NT2/D1 (cell line): ENCODE measurements around the gene FBXL22.

Experiments used
- DNase-seq: peaks from one replicate; pipeline ENCODE4 v3.0.0-alpha.2; 2011; ENCODE audit warnings: low read depth, low spot score
- H3K27me3 ChIP-seq: 2 replicates; pipeline ENCODE4 v1.6.0; 2011; ENCODE audit warnings: mild to moderate bottlenecking; ENCODE audit not compliant: insufficient read length, insufficient read depth
- H3K36me3 ChIP-seq: 2 replicates; pipeline ENCODE4 v1.6.1; 2011; ENCODE audit warnings: mild to moderate bottlenecking, low read length, mixed read lengths; ENCODE audit not compliant: insufficient read depth, insufficient read length
- H3K4me1 ChIP-seq: 2 replicates; pipeline ENCODE4 v1.5.1; 2011; ENCODE audit not compliant: insufficient read depth, insufficient read length
- H3K4me3 ChIP-seq: 2 replicates; pipeline ENCODE4 v1.5.1; 2011; ENCODE audit warnings: low read depth; ENCODE audit not compliant: insufficient read length
- H3K9ac ChIP-seq: 2 replicates; pipeline ENCODE4 v1.6.0; 2011; ENCODE audit warnings: low read depth; ENCODE audit not compliant: insufficient read length
- H3K9me3 ChIP-seq: 2 replicates; pipeline ENCODE4 v1.5.1; 2011; ENCODE audit warnings: mild to moderate bottlenecking, low read length; ENCODE audit not compliant: insufficient read depth
- SUZ12 ChIP-seq: IDR thresholded peaks from 2 replicates; pipeline ENCODE4 v1.6.1; 2011; ENCODE audit not compliant: insufficient read length, insufficient read depth; ENCODE audit errors: extremely low read depth
- YY1 ChIP-seq: IDR thresholded peaks from 2 replicates; pipeline ENCODE4 v1.6.1; 2011; ENCODE audit not compliant: insufficient read length, insufficient read depth
- ZNF274 ChIP-seq: IDR thresholded peaks from 2 replicates; pipeline ENCODE4 v1.6.1; 2011; ENCODE audit warnings: mild to moderate bottlenecking, low read depth, low read length

Gene FBXL22

DNA sequence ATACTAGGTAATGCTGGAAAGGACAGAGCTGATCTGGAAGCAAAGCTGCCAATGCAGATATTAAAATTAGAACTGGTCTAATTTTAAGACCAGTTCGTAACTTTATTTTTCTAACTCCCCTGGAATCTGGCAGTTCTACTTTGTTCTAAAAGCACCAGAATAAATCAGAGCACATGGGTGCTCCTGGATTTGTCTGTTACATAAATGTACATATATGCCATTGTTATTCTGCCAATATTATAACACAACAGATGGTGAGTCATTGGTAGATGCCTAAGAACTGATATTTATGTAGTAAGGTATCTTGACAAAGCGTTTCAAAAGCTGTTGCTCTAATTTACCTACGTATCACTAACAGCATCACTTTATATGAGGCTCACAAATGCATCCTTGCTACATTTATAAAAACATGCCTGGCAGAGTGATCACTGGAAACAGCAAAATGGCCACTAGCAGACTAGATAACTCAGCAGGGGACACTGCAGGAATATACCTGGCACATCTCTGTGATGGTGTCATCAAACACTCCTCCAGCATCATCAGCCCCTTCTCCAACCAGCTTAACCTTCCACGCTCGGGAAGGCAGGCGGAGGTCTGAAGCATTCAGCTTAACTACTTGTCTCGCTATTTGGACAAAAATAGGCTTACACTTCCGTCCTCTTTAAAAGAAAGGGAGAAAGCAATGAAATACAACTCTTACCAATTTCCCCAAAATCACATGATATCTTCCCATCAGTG lies 26.2 kb downstream of the FBXL22 start:
- no peak for DNase-seq
- TF ChIP-seq ZNF274 (no peak), YY1 (no peak), SUZ12 (no peak)
- Histone ChIP-seq H3K9ac (no peak overlapping the region), H3K9me3 (no peaks in the 10 kb centered on the region), H3K36me3 (peaks cover 53% of the 10 kb centered on the region), H3K4me3 (no peak overlapping the region), H3K27me3 (no peaks in the 10 kb centered on the region), H3K4me1 (no peaks in the 10 kb centered on the region)

DNA sequence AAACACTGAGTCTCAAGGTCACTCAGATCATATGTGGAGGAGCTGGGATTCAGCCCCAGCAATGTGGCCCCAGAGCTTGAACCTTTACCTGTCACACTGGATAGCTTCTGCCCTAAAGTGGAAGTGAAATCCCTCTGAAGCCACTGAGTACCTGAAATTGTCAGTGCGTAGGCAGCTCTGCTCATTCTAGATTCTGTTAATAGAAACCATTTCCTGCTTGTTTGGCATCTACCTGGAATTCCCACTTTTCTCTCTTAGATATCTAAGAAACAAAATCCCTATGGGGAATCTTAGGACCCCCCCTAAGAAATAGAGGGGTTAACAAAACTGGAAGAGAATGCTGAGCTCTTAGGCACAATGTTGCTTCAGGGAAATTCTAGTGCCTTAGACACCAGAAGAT lies 29.8 kb downstream of the FBXL22 start:
- no peaks in the 10 kb centered on the region for H3K27me3 ChIP-seq
- TF ChIP-seq SUZ12 (no peak), YY1 (no peak), ZNF274 (no peak)
- H3K9me3 ChIP-seq: no peaks in the 10 kb centered on the region
- no peak for DNase-seq
- H3K36me3 ChIP-seq: peaks cover 67% of the 10 kb centered on the region
- no peak overlapping the region for H3K9ac ChIP-seq
- H3K4me3 ChIP-seq: no peak overlapping the region
- H3K4me1 ChIP-seq: no peaks in the 10 kb centered on the region

DNA sequence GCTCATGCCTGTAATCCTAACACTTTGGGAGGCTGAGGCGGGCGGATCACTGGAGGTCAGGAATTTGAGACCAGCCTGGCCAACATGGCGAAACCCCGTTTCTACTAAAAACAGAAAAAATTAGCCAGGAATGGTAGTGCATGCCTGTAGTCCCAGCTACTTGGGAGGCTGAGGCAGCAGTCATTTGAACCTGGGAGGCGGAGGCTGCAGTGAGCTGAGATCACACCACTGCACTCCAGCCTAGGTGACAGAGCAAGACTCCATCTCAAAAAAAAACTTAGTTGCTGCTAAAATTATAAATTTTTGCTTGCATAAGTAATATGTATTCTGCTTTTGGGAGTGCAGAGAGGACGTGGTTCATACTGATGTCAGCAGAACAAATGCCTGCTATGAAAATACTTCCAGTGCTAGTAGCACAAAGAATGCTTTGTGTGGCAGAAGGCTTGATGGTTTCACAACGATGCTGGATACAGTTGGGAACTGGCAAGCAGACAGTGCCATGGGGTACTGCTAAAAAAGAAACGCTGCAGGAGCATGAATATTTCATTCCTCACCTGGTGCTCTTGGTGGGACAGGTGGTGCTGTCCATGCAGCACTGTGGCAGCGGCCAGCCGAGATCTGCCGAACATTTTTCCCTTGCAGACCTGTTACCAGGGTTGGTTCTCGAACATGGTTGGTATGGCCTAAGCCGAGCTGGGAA lies 31.1 kb downstream of the FBXL22 start:
- Histone ChIP-seq H3K36me3 (peaks cover 62% of the 10 kb centered on the region), H3K9me3 (no peaks in the 10 kb centered on the region), H3K4me3 (no peak overlapping the region), H3K9ac (no peak overlapping the region), H3K27me3 (no peaks in the 10 kb centered on the region), H3K4me1 (no peaks in the 10 kb centered on the region)
- TF ChIP-seq ZNF274: no peak
- TF ChIP-seq YY1: no peak
- TF ChIP-seq SUZ12: no peak
- DNase-seq: no peak

DNA sequence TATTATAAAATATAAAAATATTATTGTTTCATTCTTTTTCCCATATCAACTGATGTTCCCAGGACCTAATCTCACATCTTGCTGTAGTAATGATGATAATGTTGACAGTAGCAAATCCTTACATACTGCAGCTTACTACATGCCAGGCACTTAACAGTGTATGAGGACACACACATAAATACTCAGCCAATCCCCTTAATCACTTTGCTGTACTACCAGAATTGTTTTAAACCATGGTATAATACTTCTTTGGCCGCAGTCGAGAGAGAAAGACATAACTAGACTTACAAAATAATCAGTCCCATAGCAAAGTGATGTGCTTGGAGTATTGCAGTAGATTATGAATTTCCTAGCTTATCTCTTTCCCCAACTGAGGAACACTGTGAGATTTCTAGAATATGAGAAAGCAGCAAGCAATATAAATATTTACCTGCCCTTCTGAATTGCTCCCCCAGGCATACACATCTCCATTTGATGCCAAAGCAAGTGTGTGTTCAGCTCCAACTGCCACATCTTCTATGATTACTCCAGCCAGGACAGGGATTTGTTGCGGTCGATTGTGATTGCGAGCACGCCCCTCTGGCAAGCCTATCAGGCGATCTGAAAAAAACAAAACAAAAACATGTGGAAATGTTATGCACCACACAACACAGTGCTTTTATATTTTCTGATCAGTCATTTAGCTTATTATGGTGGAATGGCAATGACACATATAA lies 33.0 kb downstream of the FBXL22 start:
- Histone ChIP-seq H3K9me3 (no peaks in the 10 kb centered on the region), H3K36me3 (peaks cover 51% of the 10 kb centered on the region), H3K9ac (no peak overlapping the region), H3K4me1 (no peaks in the 10 kb centered on the region), H3K4me3 (no peak overlapping the region), H3K27me3 (no peaks in the 10 kb centered on the region)
- TF ChIP-seq SUZ12: no peak
- no peak for TF ChIP-seq ZNF274
- no peak for TF ChIP-seq YY1
- DNase-seq: no peak

DNA sequence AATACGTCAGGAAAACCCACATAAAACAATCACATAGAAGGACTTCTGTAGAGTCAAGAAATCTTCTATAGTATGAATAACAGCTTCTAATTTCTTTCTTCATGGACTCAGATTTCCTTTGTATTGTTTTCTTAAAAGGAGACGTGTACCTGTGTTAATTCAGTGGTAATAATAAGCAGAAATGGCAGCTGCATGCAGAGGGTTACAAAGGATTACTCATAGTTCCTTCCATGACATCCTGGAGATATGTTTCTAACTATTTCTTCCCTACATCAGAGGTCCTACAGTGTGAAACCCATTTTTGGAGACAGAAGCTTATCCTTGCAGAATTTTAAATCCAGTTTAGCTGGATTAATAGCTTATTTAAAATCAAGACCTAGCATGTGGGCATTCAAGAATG lies 36.1 kb downstream of the FBXL22 start:
- Histone ChIP-seq H3K36me3 (peaks cover 50% of the 10 kb centered on the region), H3K4me3 (no peak overlapping the region), H3K9me3 (no peaks in the 10 kb centered on the region), H3K27me3 (no peaks in the 10 kb centered on the region), H3K4me1 (no peaks in the 10 kb centered on the region), H3K9ac (no peak overlapping the region)
- DNase-seq: no peak
- no peak for TF ChIP-seq ZNF274
- TF ChIP-seq SUZ12: no peak
- no peak for TF ChIP-seq YY1

GRCh38 chr15:63634154-63634553 lies 37.0 kb downstream of the FBXL22 start:
- TF ChIP-seq SUZ12: no peak
- no peak for TF ChIP-seq YY1
- TF ChIP-seq ZNF274: no peak
- peaks cover 51% of the 10 kb centered on the region for H3K36me3 ChIP-seq
- H3K9ac ChIP-seq: no peak overlapping the region
- no peak for DNase-seq
- no peaks in the 10 kb centered on the region for H3K4me1 ChIP-seq
- no peak overlapping the region for H3K4me3 ChIP-seq
- no peaks in the 10 kb centered on the region for H3K27me3 ChIP-seq
- H3K9me3 ChIP-seq: no peaks in the 10 kb centered on the region

DNA sequence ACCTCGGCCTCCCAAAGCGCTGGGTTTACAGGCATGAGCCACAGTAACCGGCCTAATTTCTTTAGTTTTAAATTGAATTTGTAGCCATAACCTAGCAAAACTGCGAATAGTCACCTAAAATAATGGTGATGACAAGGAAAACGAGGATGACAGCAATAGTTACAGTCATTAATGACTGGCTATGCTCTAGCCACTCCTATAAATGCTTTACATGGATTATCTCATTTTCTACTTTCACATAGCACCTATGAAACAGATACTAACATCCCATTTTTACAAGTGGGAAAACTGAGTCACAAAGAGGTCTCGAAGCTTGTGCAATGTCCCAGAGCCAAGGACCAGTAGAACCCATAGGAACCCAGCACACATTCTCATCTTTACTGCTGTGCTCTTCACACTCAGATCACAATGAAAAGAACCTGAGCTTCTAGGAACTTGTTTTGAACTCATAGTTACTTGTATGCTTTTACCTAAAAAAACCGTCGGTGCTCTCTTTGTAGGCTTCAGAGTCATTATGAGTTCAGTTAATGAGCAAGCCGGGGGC lies 39.4 kb downstream of the FBXL22 start:
- TF ChIP-seq YY1 (no peak), ZNF274 (no peak), SUZ12 (no peak)
- Histone ChIP-seq H3K4me1 (no peaks in the 10 kb centered on the region), H3K27me3 (no peaks in the 10 kb centered on the region), H3K9me3 (no peaks in the 10 kb centered on the region), H3K9ac (no peak overlapping the region), H3K36me3 (peaks cover 58% of the 10 kb centered on the region), H3K4me3 (no peak overlapping the region)
- DNase-seq: no peak
